IMR-90 (cell line): ENCODE data around the gene CACNA2D3. TPM values are rescaled to one million over a fixed set of nuclear protein-coding genes. Genes with fewer than 3 reads are reported as not detected.

Experiments
- ATAC-seq: fragments of 200-7000 bp; cut with Tn5 transposase; 2 replicates; pipeline ENCODE4 v1.9.1; 2020; ENCODE audit warnings: low read depth, mild to moderate bottlenecking, moderate library complexity
- BruUV-seq: library from RNA; stranded (reverse); fragments of 400-500 nt; replicated peaks from 2 replicates; lab custom pipeline; 2021; lab: Mats Ljungman, UMichigan
- CTCF ChIA-PET: fragments of 300-600 bp; formaldehyde crosslinking; extraction: SDS; loops from one replicate; lab custom pipeline; 2021; ENCODE audit warnings: antibody characterized with exemption; lab: Yijun Ruan, JAX
- POLR2A ChIA-PET: fragments of 300-600 bp; sonication (Branson Sonifier 250); formaldehyde crosslinking; loops from one replicate; lab custom pipeline; 2022; ENCODE audit warnings: antibody characterized with exemption; ENCODE audit not compliant: unreplicated experiment; lab: Charles Lee
- DNase-seq: peaks from one replicate; pipeline ENCODE4 v3.0.0; 2013
- H2AFZ ChIP-seq: replicated peaks from 2 replicates; pipeline ENCODE3; 2013; ENCODE audit warnings: low read length, mild to moderate bottlenecking; ENCODE audit not compliant: poor library complexity
- H2AK5ac ChIP-seq: 2 replicates; pipeline ENCODE4 v1.6.1; 2013; ENCODE audit warnings: low read depth, low read length, inconsistent platforms
- H2AK9ac ChIP-seq: replicated peaks from 2 replicates; pipeline ENCODE3; 2013; ENCODE audit warnings: mild to moderate bottlenecking, low read depth, low read length, moderate library complexity; ENCODE audit not compliant: poor library complexity
- H2BK120ac ChIP-seq: 2 replicates; pipeline ENCODE4 v1.6.1; 2013; ENCODE audit warnings: low read depth, low read length, inconsistent platforms
- H2BK15ac ChIP-seq: 3 replicates; pipeline ENCODE4 v1.6.1; 2013; ENCODE audit warnings: low read depth, low read length, inconsistent platforms
- H2BK20ac ChIP-seq: 2 replicates; pipeline ENCODE4 v1.6.1; 2013; ENCODE audit warnings: low read depth, mild to moderate bottlenecking, inconsistent platforms, low read length, moderate library complexity
- H2BK5ac ChIP-seq: 2 replicates; pipeline ENCODE4 v1.6.1; 2013; ENCODE audit warnings: mild to moderate bottlenecking, low read depth, low read length, inconsistent platforms; ENCODE audit not compliant: poor library complexity, severe bottlenecking
- H3K14ac ChIP-seq: replicated peaks from 2 replicates; pipeline ENCODE4 v1.6.1; 2013; ENCODE audit warnings: low read depth, low read length, inconsistent platforms
- H3K18ac ChIP-seq: 2 replicates; pipeline ENCODE4 v1.6.1; 2013; ENCODE audit warnings: low read depth, low read length, control low read depth
- H3K23ac ChIP-seq: 2 replicates; pipeline ENCODE4 v1.6.1; 2013; ENCODE audit warnings: low read depth, low read length, inconsistent platforms
- H3K27ac ChIP-seq: 2 replicates; pipeline ENCODE4 v1.5.1; 2013; ENCODE audit warnings: mild to moderate bottlenecking, control low read depth, low read length; ENCODE audit not compliant: insufficient read depth
- H3K27me3 ChIP-seq: 2 replicates; pipeline ENCODE4 v1.6.1; 2013; ENCODE audit warnings: low read length; ENCODE audit not compliant: control insufficient read depth, insufficient read depth
- H3K36me3 ChIP-seq: 2 replicates; pipeline ENCODE4 v1.6.1; 2013; ENCODE audit warnings: low read length, mixed read lengths; ENCODE audit not compliant: control insufficient read depth, insufficient read depth
- H3K4ac ChIP-seq: 2 replicates; pipeline ENCODE4 v1.6.1; 2013; ENCODE audit warnings: low read depth, low read length, inconsistent platforms
- H3K4me1 ChIP-seq: 2 replicates; pipeline ENCODE4 v1.6.1; 2013; ENCODE audit warnings: low read length, mixed read lengths; ENCODE audit not compliant: control insufficient read depth, insufficient read depth
- H3K4me2 ChIP-seq: 2 replicates; pipeline ENCODE4 v1.6.1; 2013; ENCODE audit warnings: low read depth, mild to moderate bottlenecking, control low read depth, low read length, moderate library complexity
- H3K4me3 ChIP-seq: 2 replicates; pipeline ENCODE4 v1.5.1; 2013; ENCODE audit warnings: low read depth, mild to moderate bottlenecking, control low read depth, low read length, moderate library complexity; ENCODE audit not compliant: insufficient read depth
- H3K56ac ChIP-seq: 2 replicates; pipeline ENCODE4 v1.6.1; 2013; ENCODE audit warnings: low read length, inconsistent platforms; ENCODE audit not compliant: insufficient read depth; ENCODE audit errors: extremely low read depth
- H3K79me1 ChIP-seq, 2 experiments: 2 replicates each; pipeline ENCODE4 v1.6.1; 2013; ENCODE audit warnings: low read length in 2 of 2, inconsistent platforms in 1 of 2, low read depth in 1 of 2
- H3K9ac ChIP-seq: 2 replicates; pipeline ENCODE4 v1.6.1; 2013; ENCODE audit warnings: low read depth, low read length, control low read depth
- H3K9me1 ChIP-seq: 2 replicates; pipeline ENCODE4 v1.6.1; 2013; ENCODE audit warnings: low read length, inconsistent platforms; ENCODE audit not compliant: insufficient read depth
- H3K9me3 ChIP-seq: 2 replicates; pipeline ENCODE4 v1.6.1; 2013; ENCODE audit warnings: low read length; ENCODE audit not compliant: control insufficient read depth, insufficient read depth
- H4K20me1 ChIP-seq: 2 replicates; pipeline ENCODE4 v1.6.1; 2013; ENCODE audit warnings: low read length, inconsistent platforms; ENCODE audit not compliant: insufficient read depth
- H4K5ac ChIP-seq: 2 replicates; pipeline ENCODE4 v1.6.1; 2013; ENCODE audit warnings: mild to moderate bottlenecking, low read depth, low read length, control low read depth
- H4K8ac ChIP-seq, 2 experiments: 2 replicates each; pipeline ENCODE4 v1.6.1; 2013; ENCODE audit warnings: low read depth in 2 of 2, low read length in 2 of 2, control low read depth in 1 of 2, inconsistent platforms in 1 of 2
- H4K91ac ChIP-seq: 2 replicates; pipeline ENCODE4 v1.6.1; 2013; ENCODE audit warnings: low read depth, low read length, inconsistent platforms; ENCODE audit not compliant: insufficient read depth
- BHLHE40 ChIP-seq: fragments of 150-350 bp; IDR thresholded peaks from 2 replicates; pipeline ENCODE4 v1.6.1; 2016; ENCODE audit warnings: mild to moderate bottlenecking, low read depth, low read length
- CEBPB ChIP-seq: IDR thresholded peaks from 2 replicates; pipeline ENCODE4 v1.6.1; 2012; ENCODE audit warnings: low read depth, low read length, improper control_type of control experiment
- CHD1 ChIP-seq: IDR thresholded peaks from 2 replicates; pipeline ENCODE4 v1.6.1; 2012; ENCODE audit warnings: low read depth, low read length, improper control_type of control experiment
- FOS ChIP-seq: fragments of 150-350 bp; IDR thresholded peaks from 2 replicates; pipeline ENCODE4 v1.6.1; 2016; ENCODE audit warnings: low read depth, low read length
- MAFK ChIP-seq: IDR thresholded peaks from 2 replicates; pipeline ENCODE4 v1.6.1; 2012; ENCODE audit warnings: low read depth, low read length, improper control_type of control experiment
- MAZ ChIP-seq: IDR thresholded peaks from 2 replicates; pipeline ENCODE4 v1.6.1; 2012; ENCODE audit warnings: low read depth, mild to moderate bottlenecking, low read length, improper control_type of control experiment, moderate library complexity, borderline replicate concordance
- MXI1 ChIP-seq: IDR thresholded peaks from 2 replicates; pipeline ENCODE4 v1.6.1; 2012; ENCODE audit warnings: low read depth, mild to moderate bottlenecking, low read length, moderate library complexity, borderline replicate concordance
- NFE2L2 ChIP-seq: fragments of 150-350 bp; IDR thresholded peaks from 2 replicates; pipeline ENCODE4 v1.6.1; 2016; ENCODE audit warnings: low read depth, mild to moderate bottlenecking, low read length
- POLR2A ChIP-seq: IDR thresholded peaks from 2 replicates; pipeline ENCODE4 v1.6.1; 2012; ENCODE audit warnings: mild to moderate bottlenecking, low read depth, low read length
- RAD21 ChIP-seq: IDR thresholded peaks from 2 replicates; pipeline ENCODE4 v1.6.1; 2012; ENCODE audit warnings: low read length, improper control_type of control experiment
- RCOR1 ChIP-seq: IDR thresholded peaks from 2 replicates; pipeline ENCODE4 v1.6.1; 2012; ENCODE audit warnings: mild to moderate bottlenecking, low read length, improper control_type of control experiment; ENCODE audit not compliant: insufficient replicate concordance
- RFX5 ChIP-seq: IDR thresholded peaks from 2 replicates; pipeline ENCODE4 v1.8.0; 2012; ENCODE audit warnings: low read depth, mild to moderate bottlenecking, low read length, moderate library complexity
- SMC3 ChIP-seq: fragments of 150-350 bp; IDR thresholded peaks from 2 replicates; pipeline ENCODE4 v1.6.1; 2016; ENCODE audit warnings: low read depth, mild to moderate bottlenecking, antibody characterized with exemption, low read length, moderate library complexity
- WGBS, 2 experiments: methylation state at CpG; one replicate each; pipeline versions ENCODE4 v1.1.5 to v1.1.7; 2013; ENCODE audit warnings: missing lambda C conversion rate in 2 of 2; ENCODE audit not compliant: insufficient read length in 1 of 2; ENCODE audit errors: extremely low coverage in 2 of 2; 5-methylcytosine and 5-hydroxymethylcytosine counted together
- dilution Hi-C: fragments of 300-500 bp; cut with HindIII; formaldehyde crosslinking; loops from one replicate; pipeline ENCODE4 v1.14.3; 2018; ENCODE audit warnings: low sequenced_read_pairs; ENCODE audit not compliant: unreplicated experiment
- in situ Hi-C: fragments of 300-500 bp; cut with MboI; formaldehyde crosslinking; loops from 3 replicates; pipeline ENCODE4 v1.14.3; 2019; ENCODE audit warnings: low sequenced_read_pairs, inconsistent platforms, mixed read lengths
- intact Hi-C: fragments of 100-400 bp; cut with micrococcal nuclease; formaldehyde crosslinking; loops from 2 replicates; pipeline ENCODE4 v1.10.0; 2022
- polyA plus RNA-seq, 3 experiments: library from polyadenylated mRNA; depleted of rRNA; stranded (reverse); fragments of >200 nt; gene quantifications; 2 replicates each; pipeline ENCODE4 v1.2.3, GENCODE V29; 2012; ENCODE audit warnings: low replicate concordance in 1 of 3
- total RNA-seq: library from RNA; depleted of rRNA; stranded (reverse); fragments of >200 nt; gene quantifications from 2 replicates; pipeline ENCODE4 v1.2.3, GENCODE V29; 2012
- TF ChIP-seq, protein P1 (sequence below): fragments of 150-350 bp; IDR thresholded peaks from 2 replicates; pipeline ENCODE4 v1.6.1; 2017; ENCODE audit warnings: mild to moderate bottlenecking, antibody characterized with exemption, low read length, low read depth
- TF ChIP-seq, protein P2 (sequence below): conservative IDR thresholded peaks from 2 replicates; pipeline ENCODE4 v1.5.1; 2012; ENCODE audit warnings: mild to moderate bottlenecking, low read depth, low read length, improper control_type of control experiment
- TF ChIP-seq, protein P3 (sequence below): fragments of 150-350 bp; IDR thresholded peaks from 2 replicates; pipeline ENCODE4 v1.6.1; 2016; ENCODE audit warnings: low read depth, mild to moderate bottlenecking, low read length, moderate library complexity, borderline replicate concordance

The CACNA2D3 gene
- total and polyA plus RNA-seq, 2 of the 4 experiments (the other 2 are of a cell fraction), result 0.36 to 0.41 TPM

DNA sequence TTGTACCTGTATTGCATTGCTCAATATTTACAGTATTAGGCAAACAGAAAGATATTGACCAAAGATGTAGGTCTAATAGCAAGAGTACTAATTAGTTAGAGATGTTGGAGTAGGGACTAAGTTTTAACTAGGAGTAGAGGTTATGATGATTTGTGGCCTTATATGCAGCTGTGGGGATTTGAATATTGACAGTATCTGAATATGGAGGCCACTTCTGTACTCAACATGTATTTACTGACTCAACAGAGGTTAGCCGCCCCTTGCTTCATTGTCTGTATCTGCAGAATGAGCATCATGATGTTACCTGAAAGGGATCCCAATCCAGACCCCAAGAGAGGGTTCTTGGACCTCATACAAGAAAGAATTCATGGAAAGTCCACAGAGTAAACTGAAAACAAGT lies 855.1 kb downstream of the CACNA2D3 start:
- H3K36me3 ChIP-seq, result no peaks in the 10 kb centered on the region
- no peak overlapping the region for H4K5ac ChIP-seq
- CTCF ChIA-PET, result no interaction called here
- no peak overlapping the region for H2BK5ac ChIP-seq
- no peak overlapping the region for H2AFZ ChIP-seq
- H2AK9ac ChIP-seq, result no peak overlapping the region
- H2BK20ac ChIP-seq, result no peak overlapping the region
- H3K9me3 ChIP-seq, result no peaks in the 10 kb centered on the region
- H3K56ac ChIP-seq, result no peak overlapping the region
- no peak overlapping the region for H3K14ac ChIP-seq
- intact Hi-C loops, result no loop called here
- no peak overlapping the region for H3K23ac ChIP-seq
- H3K27me3 ChIP-seq, result no peaks in the 10 kb centered on the region
- H3K18ac ChIP-seq, result no peak overlapping the region
- POLR2A ChIA-PET, result no interaction called here
- in situ Hi-C loops, result no loop called here
- no TSS peak for BruUV-seq
- H2BK15ac ChIP-seq, result no peak overlapping the region
- H2AK5ac ChIP-seq, result no peak overlapping the region
- H4K91ac ChIP-seq, result no peak overlapping the region
- no peak overlapping the region for H2BK120ac ChIP-seq
- no peak overlapping the region for H3K4me2 ChIP-seq
- no peak overlapping the region for H3K27ac ChIP-seq
- no peaks in the 10 kb centered on the region for H4K20me1 ChIP-seq
- no peaks in the 10 kb centered on the region for H3K4me1 ChIP-seq
- no peaks in the 10 kb centered on the region for H3K79me1 ChIP-seq
- H3K9me1 ChIP-seq, result 0 out of 2 replicates have a peak, but pooled peaks cover 3% of the 10 kb centered on the region
- TF ChIP-seq RCOR1 (no peak), SMC3 (no peak), RAD21 (no peak), MAZ (no peak), MXI1 (no peak), FOS (no peak), POLR2A (no peak), MAFK (no peak), CEBPB (no peak), RFX5 (no peak), BHLHE40 (no peak), CHD1 (no peak), NFE2L2 (no peak)
- TF ChIP-seq, protein P1, sequence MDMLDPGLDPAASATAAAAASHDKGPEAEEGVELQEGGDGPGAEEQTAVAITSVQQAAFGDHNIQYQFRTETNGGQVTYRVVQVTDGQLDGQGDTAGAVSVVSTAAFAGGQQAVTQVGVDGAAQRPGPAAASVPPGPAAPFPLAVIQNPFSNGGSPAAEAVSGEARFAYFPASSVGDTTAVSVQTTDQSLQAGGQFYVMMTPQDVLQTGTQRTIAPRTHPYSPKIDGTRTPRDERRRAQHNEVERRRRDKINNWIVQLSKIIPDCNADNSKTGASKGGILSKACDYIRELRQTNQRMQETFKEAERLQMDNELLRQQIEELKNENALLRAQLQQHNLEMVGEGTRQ, result no peak
- TF ChIP-seq, protein P2, sequence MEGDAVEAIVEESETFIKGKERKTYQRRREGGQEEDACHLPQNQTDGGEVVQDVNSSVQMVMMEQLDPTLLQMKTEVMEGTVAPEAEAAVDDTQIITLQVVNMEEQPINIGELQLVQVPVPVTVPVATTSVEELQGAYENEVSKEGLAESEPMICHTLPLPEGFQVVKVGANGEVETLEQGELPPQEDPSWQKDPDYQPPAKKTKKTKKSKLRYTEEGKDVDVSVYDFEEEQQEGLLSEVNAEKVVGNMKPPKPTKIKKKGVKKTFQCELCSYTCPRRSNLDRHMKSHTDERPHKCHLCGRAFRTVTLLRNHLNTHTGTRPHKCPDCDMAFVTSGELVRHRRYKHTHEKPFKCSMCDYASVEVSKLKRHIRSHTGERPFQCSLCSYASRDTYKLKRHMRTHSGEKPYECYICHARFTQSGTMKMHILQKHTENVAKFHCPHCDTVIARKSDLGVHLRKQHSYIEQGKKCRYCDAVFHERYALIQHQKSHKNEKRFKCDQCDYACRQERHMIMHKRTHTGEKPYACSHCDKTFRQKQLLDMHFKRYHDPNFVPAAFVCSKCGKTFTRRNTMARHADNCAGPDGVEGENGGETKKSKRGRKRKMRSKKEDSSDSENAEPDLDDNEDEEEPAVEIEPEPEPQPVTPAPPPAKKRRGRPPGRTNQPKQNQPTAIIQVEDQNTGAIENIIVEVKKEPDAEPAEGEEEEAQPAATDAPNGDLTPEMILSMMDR, result no peak
- TF ChIP-seq, protein P3, sequence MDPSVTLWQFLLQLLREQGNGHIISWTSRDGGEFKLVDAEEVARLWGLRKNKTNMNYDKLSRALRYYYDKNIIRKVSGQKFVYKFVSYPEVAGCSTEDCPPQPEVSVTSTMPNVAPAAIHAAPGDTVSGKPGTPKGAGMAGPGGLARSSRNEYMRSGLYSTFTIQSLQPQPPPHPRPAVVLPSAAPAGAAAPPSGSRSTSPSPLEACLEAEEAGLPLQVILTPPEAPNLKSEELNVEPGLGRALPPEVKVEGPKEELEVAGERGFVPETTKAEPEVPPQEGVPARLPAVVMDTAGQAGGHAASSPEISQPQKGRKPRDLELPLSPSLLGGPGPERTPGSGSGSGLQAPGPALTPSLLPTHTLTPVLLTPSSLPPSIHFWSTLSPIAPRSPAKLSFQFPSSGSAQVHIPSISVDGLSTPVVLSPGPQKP, result no peak
- no peak for ATAC-seq
- H3K4ac ChIP-seq, result no peak overlapping the region
- H3K4me3 ChIP-seq, result no peak overlapping the region
- H4K8ac ChIP-seq, result no peak overlapping the region
- dilution Hi-C loops, result no loop called here
- no peak for DNase-seq
- H3K9ac ChIP-seq, result no peak overlapping the region
- no CpG with 5 or more reads among the region's 1 CpG for WGBS, 2 experiments
